Cardiac fibroblast (primary cell): Measurements from ENCODE around the gene VDAC1.

ENCODE experiments used
- DNase-seq, 2 donors: peaks; one replicate each; pipeline versions ENCODE4 v3.0.0 to v3.0.0-alpha.2; 2010; ENCODE audit warnings: low read depth in 2 of 2
- H3K4me3 ChIP-seq, 2 donors: replicated peaks in 1 of 2; 1 replicate in 1 of 2; 2 replicates in 1 of 2; pipeline ENCODE4 v1.5.1; 2011; ENCODE audit warnings: low read depth in 2 of 2, low read length in 2 of 2, mild to moderate bottlenecking in 2 of 2, moderate library complexity in 1 of 2
- TF ChIP-seq, protein P1 (sequence below): IDR thresholded peaks from one replicate; pipeline ENCODE4 v1.5.1; 2011; ENCODE audit warnings: low read depth, mild to moderate bottlenecking, low read length, inconsistent platforms

The VDAC1 gene

GRCh38 chr5:134046801-134047686 lies 42.3 kb upstream of the VDAC1 start:
- TF ChIP-seq, protein P1, sequence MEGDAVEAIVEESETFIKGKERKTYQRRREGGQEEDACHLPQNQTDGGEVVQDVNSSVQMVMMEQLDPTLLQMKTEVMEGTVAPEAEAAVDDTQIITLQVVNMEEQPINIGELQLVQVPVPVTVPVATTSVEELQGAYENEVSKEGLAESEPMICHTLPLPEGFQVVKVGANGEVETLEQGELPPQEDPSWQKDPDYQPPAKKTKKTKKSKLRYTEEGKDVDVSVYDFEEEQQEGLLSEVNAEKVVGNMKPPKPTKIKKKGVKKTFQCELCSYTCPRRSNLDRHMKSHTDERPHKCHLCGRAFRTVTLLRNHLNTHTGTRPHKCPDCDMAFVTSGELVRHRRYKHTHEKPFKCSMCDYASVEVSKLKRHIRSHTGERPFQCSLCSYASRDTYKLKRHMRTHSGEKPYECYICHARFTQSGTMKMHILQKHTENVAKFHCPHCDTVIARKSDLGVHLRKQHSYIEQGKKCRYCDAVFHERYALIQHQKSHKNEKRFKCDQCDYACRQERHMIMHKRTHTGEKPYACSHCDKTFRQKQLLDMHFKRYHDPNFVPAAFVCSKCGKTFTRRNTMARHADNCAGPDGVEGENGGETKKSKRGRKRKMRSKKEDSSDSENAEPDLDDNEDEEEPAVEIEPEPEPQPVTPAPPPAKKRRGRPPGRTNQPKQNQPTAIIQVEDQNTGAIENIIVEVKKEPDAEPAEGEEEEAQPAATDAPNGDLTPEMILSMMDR, result no peak
- no peak for DNase-seq
- H3K4me3 ChIP-seq, result no peak overlapping the region

GRCh38 chr5:134046330-134046729 lies 41.6 kb upstream of the VDAC1 start:
- H3K4me3 ChIP-seq, result no peak overlapping the region
- no peak for DNase-seq
- TF ChIP-seq, protein P1, result no peak

- no peak overlapping the region for H3K4me3 ChIP-seq
- TF ChIP-seq, protein P1, result no peak
- DNase-seq, result no peak
These were observed 39.3 kb upstream of the VDAC1 start for GRCh38 chr5:134043793-134044792.

- TF ChIP-seq, protein P1, result no peak
- H3K4me3 ChIP-seq, result no peak overlapping the region
- DNase-seq, result no peak
These were observed 37.0 kb upstream of the VDAC1 start for GRCh38 chr5:134041570-134042411.

DNA sequence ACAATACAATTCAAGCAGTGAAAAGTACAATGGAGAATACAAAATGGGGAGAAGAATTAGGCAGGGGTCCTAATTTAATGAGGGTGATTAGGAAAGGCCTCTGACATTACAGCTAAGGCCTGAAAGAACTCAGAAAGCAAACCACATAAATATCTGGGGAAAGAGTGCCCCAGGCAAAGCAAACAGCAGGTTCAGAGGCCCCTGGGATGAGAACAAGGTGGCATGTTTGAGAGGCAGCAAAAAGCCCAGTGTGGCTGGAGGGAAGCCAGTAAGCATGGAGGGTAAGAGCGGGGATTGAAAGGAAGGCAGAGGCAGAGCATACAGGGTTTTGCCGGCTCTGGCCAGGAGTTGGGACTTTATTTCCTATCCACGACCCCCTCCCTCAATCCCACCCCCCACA lies 33.4 kb upstream of the VDAC1 start:
- no peak overlapping the region for H3K4me3 ChIP-seq
- DNase-seq, result no peak
- TF ChIP-seq, protein P1, result no peak

DNA sequence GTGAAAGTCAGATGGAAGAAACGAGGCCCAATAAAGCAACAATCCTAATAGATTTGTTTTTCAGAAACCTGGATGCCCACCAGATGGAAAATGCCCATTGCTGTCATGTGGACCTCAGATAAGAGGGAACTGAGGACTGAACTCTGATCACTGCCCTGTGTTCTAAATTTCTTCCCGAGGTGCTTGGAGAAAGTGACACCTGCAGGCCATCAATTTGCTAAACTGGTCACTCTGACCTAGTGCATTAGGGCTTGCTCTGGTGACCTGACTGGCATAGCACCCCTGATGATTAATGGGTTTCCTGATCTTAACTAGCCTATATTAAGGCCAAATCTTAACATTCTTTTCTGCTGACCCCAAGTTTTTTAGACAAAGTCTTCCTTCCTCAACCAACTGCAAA lies 32.4 kb upstream of the VDAC1 start:
- TF ChIP-seq, protein P1, result no peak
- H3K4me3 ChIP-seq, result no peak overlapping the region
- DNase-seq, result no peak
